Right lobe of liver (tissue), 4 donors: ENCODE results near the gene CYGB.

ENCODE experiments used
- CTCF ChIP-seq, 4 donors: fragments of 200-600 bp in 3 of 4; fragments of 450-650 bp in 1 of 4; IDR thresholded peaks; one replicate each; pipeline versions ENCODE4 v1.5.1 to v1.8.0; 2016 to 2022; ENCODE audit warnings: antibody characterized with exemption in 4 of 4, mild to moderate bottlenecking in 2 of 4
- POLR2A ChIP-seq: fragments of 450-650 bp; IDR thresholded peaks from one replicate; pipeline ENCODE4 v1.6.1; 2017; ENCODE audit warnings: antibody characterized with exemption, mild to moderate bottlenecking
- donor health status: DM: no; HTN: no; CAD: no.
- donor health status: DM: no; HTN: no; CAD: no.
- donor health status: DM: no; HTN: yes; CAD: no.

DNA sequence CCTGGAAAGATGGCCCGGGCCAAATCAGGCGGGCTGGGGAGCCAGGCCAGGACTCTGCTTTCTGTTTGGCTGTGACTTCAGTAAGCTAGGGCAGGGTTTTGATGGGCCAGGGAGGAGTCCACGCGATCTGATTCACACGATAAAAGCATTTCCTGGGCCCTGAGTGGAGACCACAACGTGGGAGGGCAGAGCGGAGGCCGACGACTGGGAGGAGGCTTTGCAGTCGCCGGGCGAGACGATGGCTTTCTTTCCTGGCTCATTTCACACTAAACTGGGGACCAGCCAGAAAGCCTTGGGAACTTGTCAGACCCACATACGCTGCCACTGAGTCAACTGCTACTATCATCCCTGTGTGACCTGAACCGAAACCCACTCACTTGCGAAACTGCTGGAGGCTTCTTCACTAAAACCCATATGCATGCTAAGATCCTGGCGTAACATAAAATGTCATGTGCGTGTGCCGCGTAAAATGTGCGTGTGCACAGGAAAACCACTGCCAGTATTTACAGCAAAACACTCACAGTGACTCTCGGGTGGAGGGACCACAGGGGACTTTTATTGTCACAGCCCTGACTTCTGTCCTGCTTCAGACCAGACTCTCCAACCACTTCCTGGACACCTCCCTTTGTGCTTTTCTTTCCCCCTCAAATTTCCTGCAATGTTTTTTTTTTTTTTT, 22.1 kb downstream of the CYGB start:
- no peak for TF ChIP-seq CTCF (IDR thresholded peaks at IDR 0.05)
- TF ChIP-seq POLR2A = no peak
